Neural progenitor cell (in vitro differentiated cells): ENCODE measurements around the gene CCDC183. TPM values are rescaled to one million over a fixed set of nuclear protein-coding genes. Genes with fewer than 3 reads are reported as not detected.
"Not testable (repeated sequence)": the region's sequence is repeated elsewhere in the genome, so short reads cannot be mapped to it uniquely, and the experiment has no call there.

Experiments
- DNase-seq: peaks from one replicate; pipeline ENCODE4 v3.0.0-alpha.2; 2016; ENCODE audit warnings: low spot score
- H2AFZ ChIP-seq: fragments of 200-600 bp; sonication (generic); replicated peaks from 2 replicates; pipeline ENCODE4 v1.6.1; 2016; ENCODE audit warnings: antibody characterized with exemption
- H3F3A ChIP-seq: fragments of 200-600 bp; sonication (generic); 2 replicates; pipeline ENCODE4 v1.6.1; 2016; ENCODE audit warnings: antibody characterized with exemption, low read depth
- H3K27ac ChIP-seq: fragments of 200-600 bp; sonication (generic); 2 replicates; pipeline ENCODE4 v1.5.1; 2016; ENCODE audit warnings: mild to moderate bottlenecking
- H3K27me3 ChIP-seq: fragments of 200-600 bp; sonication (generic); 2 replicates; pipeline ENCODE4 v1.6.1; 2016; ENCODE audit warnings: mild to moderate bottlenecking, moderate library complexity
- H3K36me3 ChIP-seq: fragments of 200-600 bp; sonication (generic); 2 replicates; pipeline ENCODE4 v1.5.1; 2016
- H3K4me1 ChIP-seq: fragments of 200-600 bp; sonication (generic); 2 replicates; pipeline ENCODE4 v1.6.1; 2016; ENCODE audit warnings: mixed run types
- H3K4me2 ChIP-seq: fragments of 200-600 bp; sonication (generic); 2 replicates; pipeline ENCODE4 v1.6.1; 2016
- H3K4me3 ChIP-seq: fragments of 200-600 bp; sonication (generic); 2 replicates; pipeline ENCODE4 v1.5.1; 2016
- H3K79me2 ChIP-seq: fragments of 200-600 bp; sonication (generic); 2 replicates; pipeline ENCODE4 v1.6.1; 2016; ENCODE audit warnings: low read depth
- H3K9ac ChIP-seq: fragments of 200-600 bp; sonication (generic); 2 replicates; pipeline ENCODE4 v1.6.1; 2016
- H3K9me3 ChIP-seq: fragments of 200-600 bp; sonication (generic); 2 replicates; pipeline ENCODE4 v1.5.1; 2016; ENCODE audit warnings: low read depth
- H4K20me1 ChIP-seq: fragments of 200-600 bp; sonication (generic); 2 replicates; pipeline ENCODE4 v1.6.1; 2016; ENCODE audit warnings: low read depth
- H3K27ac Mint-ChIP-seq: 3 replicates; pipeline ENCODE4 v1.8.0; 2021; ENCODE audit warnings: mixed read lengths
- H3K27me3 Mint-ChIP-seq: 2 replicates; pipeline ENCODE4 v1.8.0; 2022; ENCODE audit warnings: low read depth, mild to moderate bottlenecking, inconsistent platforms, moderate library complexity, mixed read lengths; ENCODE audit not compliant: insufficient read depth
- H3K36me3 Mint-ChIP-seq: 3 replicates; pipeline ENCODE4 v1.8.0; 2021; ENCODE audit warnings: mixed read lengths
- H3K4me1 Mint-ChIP-seq: 3 replicates; pipeline ENCODE4 v1.8.0; 2021; ENCODE audit warnings: mixed read lengths
- H3K4me3 Mint-ChIP-seq: 3 replicates; pipeline ENCODE4 v1.8.0; 2021; ENCODE audit warnings: mild to moderate bottlenecking, moderate library complexity, mixed read lengths
- H3K9me3 Mint-ChIP-seq: 3 replicates; pipeline ENCODE4 v1.8.0; 2020; ENCODE audit warnings: mixed read lengths
- EZH2 ChIP-seq: fragments of 200-600 bp; sonication (generic); IDR thresholded peaks from 2 replicates; pipeline ENCODE4 v1.6.1; 2017; ENCODE audit warnings: antibody characterized with exemption, mild to moderate bottlenecking, moderate library complexity
- EZH2phosphoT487 ChIP-seq: fragments of 200-600 bp; sonication (generic); IDR thresholded peaks from 2 replicates; pipeline ENCODE4 v1.6.1; 2017; ENCODE audit warnings: antibody characterized with exemption
- total RNA-seq: library from RNA; depleted of rRNA; stranded (reverse); fragments of >200 nt; gene quantifications from 2 replicates; pipeline ENCODE4 v1.2.3, GENCODE V29; 2015; ENCODE audit warnings: low replicate concordance
- TF ChIP-seq, protein P1 (sequence below): fragments of 200-600 bp; sonication (generic); IDR thresholded peaks from 2 replicates; pipeline ENCODE4 v1.5.1; 2017; ENCODE audit warnings: antibody characterized with exemption, mild to moderate bottlenecking

CCDC183 gene
- total RNA-seq, 1 donor from 2014 or later = 0.84 TPM

DNA sequence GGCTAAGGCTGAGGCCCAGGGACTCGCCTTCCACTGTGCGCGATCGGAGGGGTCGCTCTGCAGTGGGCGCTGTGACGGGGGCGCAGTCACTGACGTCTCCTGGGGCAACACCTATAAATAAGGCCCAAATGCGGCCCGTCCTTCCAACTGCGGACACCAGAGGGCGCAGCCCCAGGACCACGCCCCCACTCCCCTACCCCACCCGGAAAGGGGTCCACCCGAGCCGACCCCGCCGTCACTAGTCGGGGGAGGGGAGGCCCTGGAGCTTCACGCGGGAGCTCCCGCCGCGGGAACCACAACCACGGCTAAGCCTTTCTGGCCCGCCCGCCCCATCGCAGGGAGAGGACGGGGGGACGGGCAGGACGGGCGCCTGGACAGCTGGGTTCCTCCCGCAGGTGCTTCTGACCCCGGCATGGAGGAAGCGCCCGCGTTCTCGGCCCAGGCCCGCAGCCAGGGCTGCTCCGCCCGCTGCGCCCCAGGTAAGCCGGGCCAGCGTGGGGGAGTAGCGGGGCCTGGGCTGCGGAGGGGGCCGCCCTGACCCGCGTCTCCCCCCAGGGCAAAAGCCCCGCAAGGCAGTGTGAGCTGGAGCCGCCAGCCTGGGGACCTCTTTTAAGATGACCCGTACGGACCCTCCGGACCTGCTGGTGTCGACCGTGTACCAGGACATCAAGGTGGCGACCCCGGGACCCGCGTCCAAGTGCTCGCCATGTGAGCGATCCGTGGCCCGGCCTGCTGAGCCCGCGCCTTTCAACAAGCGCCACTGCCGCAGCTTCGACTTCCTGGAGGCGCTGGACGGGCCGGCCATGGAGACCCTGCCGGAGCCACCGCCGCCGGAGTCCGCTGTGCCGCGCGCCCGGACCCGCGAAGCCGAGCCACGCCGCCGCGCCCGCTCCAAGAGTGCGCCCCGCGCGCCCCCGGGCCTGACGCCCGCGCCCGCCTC is 47.9 kb downstream of the CCDC183 start:
- Mint-ChIP-seq H3K27me3 (peaks cover 25% of the 10 kb centered on the region), H3K4me1 (peaks cover 23% of the 10 kb centered on the region)
- H3K36me3 Mint-ChIP-seq, H3K9me3 ChIP-seq, H3K9ac ChIP-seq, H2AFZ ChIP-seq, H3K27ac ChIP-seq, H3K4me3 Mint-ChIP-seq, H3K9me3 Mint-ChIP-seq, H3K79me2 ChIP-seq, H3K4me3 ChIP-seq, H3K4me2 ChIP-seq, H3K27ac Mint-ChIP-seq, H3K36me3 ChIP-seq: not testable (repeated sequence)
- peaks cover 40% of the 10 kb centered on the region for H4K20me1 ChIP-seq
- TF ChIP-seq, protein P1, sequence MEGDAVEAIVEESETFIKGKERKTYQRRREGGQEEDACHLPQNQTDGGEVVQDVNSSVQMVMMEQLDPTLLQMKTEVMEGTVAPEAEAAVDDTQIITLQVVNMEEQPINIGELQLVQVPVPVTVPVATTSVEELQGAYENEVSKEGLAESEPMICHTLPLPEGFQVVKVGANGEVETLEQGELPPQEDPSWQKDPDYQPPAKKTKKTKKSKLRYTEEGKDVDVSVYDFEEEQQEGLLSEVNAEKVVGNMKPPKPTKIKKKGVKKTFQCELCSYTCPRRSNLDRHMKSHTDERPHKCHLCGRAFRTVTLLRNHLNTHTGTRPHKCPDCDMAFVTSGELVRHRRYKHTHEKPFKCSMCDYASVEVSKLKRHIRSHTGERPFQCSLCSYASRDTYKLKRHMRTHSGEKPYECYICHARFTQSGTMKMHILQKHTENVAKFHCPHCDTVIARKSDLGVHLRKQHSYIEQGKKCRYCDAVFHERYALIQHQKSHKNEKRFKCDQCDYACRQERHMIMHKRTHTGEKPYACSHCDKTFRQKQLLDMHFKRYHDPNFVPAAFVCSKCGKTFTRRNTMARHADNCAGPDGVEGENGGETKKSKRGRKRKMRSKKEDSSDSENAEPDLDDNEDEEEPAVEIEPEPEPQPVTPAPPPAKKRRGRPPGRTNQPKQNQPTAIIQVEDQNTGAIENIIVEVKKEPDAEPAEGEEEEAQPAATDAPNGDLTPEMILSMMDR = peak; percentile 52
- peaks cover 23% of the 10 kb centered on the region for H3K4me1 ChIP-seq
- H3K27me3 ChIP-seq = peaks cover 20% of the 10 kb centered on the region
- peaks cover 43% of the 10 kb centered on the region for H3F3A ChIP-seq
- DNase-seq = peak; percentile 49

GRCh38 chr9:136844761-136845464 is 48.8 kb downstream of the CCDC183 start:
- no peak overlapping the region for H3K27ac Mint-ChIP-seq
- H3K36me3 ChIP-seq = no peaks in the 10 kb centered on the region
- H3K9me3 ChIP-seq = no peaks in the 10 kb centered on the region
- no peak overlapping the region for H3K4me3 ChIP-seq
- H3K4me1 Mint-ChIP-seq = peaks cover 21% of the 10 kb centered on the region
- no peak overlapping the region for H3K27ac ChIP-seq
- H3K79me2 ChIP-seq = peaks cover under 1% of the 10 kb centered on the region
- H3K9ac ChIP-seq = no peak overlapping the region
- H3K27me3 Mint-ChIP-seq = peaks cover 25% of the 10 kb centered on the region
- no peak overlapping the region for H3K4me2 ChIP-seq
- TF ChIP-seq, protein P1 = no peak
- TF ChIP-seq EZH2phosphoT487 (no peak), EZH2 (no peak)
- no peak overlapping the region for H3K4me3 Mint-ChIP-seq
- H4K20me1 ChIP-seq = peaks cover 37% of the 10 kb centered on the region
- DNase-seq = no peak
- peaks cover 20% of the 10 kb centered on the region for H3K27me3 ChIP-seq
- H3F3A ChIP-seq = peaks cover 40% of the 10 kb centered on the region
- H3K36me3 Mint-ChIP-seq = no peaks in the 10 kb centered on the region
- H2AFZ ChIP-seq = no peak overlapping the region
- H3K4me1 ChIP-seq = peaks cover 23% of the 10 kb centered on the region
- H3K9me3 Mint-ChIP-seq = no peaks in the 10 kb centered on the region

DNA sequence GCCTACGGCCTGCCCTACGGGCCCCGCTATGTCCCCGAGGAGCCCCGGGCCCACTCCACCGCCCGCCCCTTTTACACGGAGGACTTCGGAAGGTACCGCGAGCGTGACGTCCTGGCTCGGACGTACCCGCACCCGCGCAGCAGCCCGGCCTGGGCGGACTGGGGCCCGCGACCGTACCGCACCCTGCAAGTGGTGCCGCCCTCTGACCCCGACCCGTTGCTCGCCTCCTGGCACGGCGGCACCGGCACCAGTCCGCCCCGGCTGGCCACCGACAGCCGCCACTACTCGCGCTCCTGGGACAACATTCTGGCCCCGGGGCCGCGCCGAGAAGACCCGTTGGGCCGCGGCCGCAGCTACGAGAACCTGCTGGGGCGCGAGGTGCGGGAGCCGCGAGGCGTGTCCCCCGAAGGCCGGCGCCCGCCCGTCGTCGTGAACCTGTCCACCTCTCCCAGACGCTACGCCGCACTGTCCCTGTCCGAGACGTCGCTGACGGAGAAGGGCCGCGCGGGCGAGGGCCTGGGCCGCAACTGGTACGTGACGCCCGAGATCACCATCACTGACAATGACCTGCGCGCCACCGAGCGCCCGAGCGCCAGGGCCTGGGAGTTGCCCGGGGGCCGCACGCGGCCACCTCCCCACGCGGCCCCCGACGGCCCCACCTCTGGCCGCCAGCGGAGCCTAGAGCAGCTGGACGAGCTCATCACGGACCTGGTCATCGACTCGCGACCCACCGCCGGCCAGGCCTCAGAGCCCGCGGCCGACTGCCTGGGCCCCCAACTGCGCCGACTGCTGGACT is 49.5 kb downstream of the CCDC183 start:
- no peak overlapping the region for H3K4me3 Mint-ChIP-seq
- peaks cover 20% of the 10 kb centered on the region for H3K27me3 ChIP-seq
- H3K36me3 Mint-ChIP-seq = no peaks in the 10 kb centered on the region

More for the DNA sequence above, 49.5 kb downstream of the CCDC183 start:
- Histone ChIP-seq H3K9ac (no peak overlapping the region), H2AFZ (no peak overlapping the region), H3K4me3 (no peak overlapping the region), H3K4me2 (no peak overlapping the region), H3K27ac (no peak overlapping the region), H3K79me2 (peaks cover 8% of the 10 kb centered on the region), H3K4me1 (peaks cover 20% of the 10 kb centered on the region), H3K9me3 (no peaks in the 10 kb centered on the region), H3K36me3 (no peaks in the 10 kb centered on the region), H3F3A (peaks cover 32% of the 10 kb centered on the region), H4K20me1 (peaks cover 37% of the 10 kb centered on the region)
- H3K9me3 Mint-ChIP-seq = no peaks in the 10 kb centered on the region
- no peak for DNase-seq
- peaks cover 24% of the 10 kb centered on the region for H3K27me3 Mint-ChIP-seq
- H3K27ac Mint-ChIP-seq = no peak overlapping the region
- TF ChIP-seq, protein P1 = no peak
- TF ChIP-seq EZH2phosphoT487 (no peak), EZH2 (no peak)
- peaks cover 18% of the 10 kb centered on the region for H3K4me1 Mint-ChIP-seq
